HCT116 (cell line): ENCODE results near the gene TFDP1. TPM values are rescaled to one million over a fixed set of nuclear protein-coding genes. Genes with fewer than 3 reads are reported as not detected.

Source experiments
- ATAC-seq: fragments of 200-7000 bp; cut with Tn5 transposase; 2 replicates; pipeline ENCODE4 v1.9.1; 2020; ENCODE audit warnings: mild to moderate bottlenecking, moderate library complexity
- BruUV-seq: library from RNA; stranded (reverse); fragments of 400-500 nt; replicated peaks from 2 replicates; lab custom pipeline; 2021; lab: Mats Ljungman, UMichigan
- CTCF ChIA-PET: fragments of 300-600 bp; sonication (Branson Sonifier 250); formaldehyde crosslinking; loops from one replicate; lab custom pipeline; 2021; ENCODE audit warnings: antibody characterized with exemption; lab: Charles Lee
- POLR2A ChIA-PET: fragments of 300-600, 350-600 bp; sonication (Branson Sonifier 250); formaldehyde crosslinking; loops from one replicate; lab custom pipeline; 2021; ENCODE audit warnings: antibody characterized with exemption; lab: Charles Lee
- RAD21 ChIA-PET, 2 experiments: fragments of 300-600 bp; sonication (Branson Sonifier 250); formaldehyde crosslinking; loops; one replicate each; lab custom pipeline; 2023; ENCODE audit warnings: low total read pairs in 2 of 2; ENCODE audit not compliant: uncharacterized antibody in 2 of 2, unreplicated experiment in 2 of 2, low non-redundant PET in 1 of 2; lab: Charles Lee
- DNase-seq: peaks from one replicate; pipeline ENCODE4 v3.0.0-alpha.2; 2010; ENCODE audit warnings: low read depth, low spot score
- H2AFZ ChIP-seq: fragments of 200-600 bp; shearing (Covaris generic), sonication (generic); 2 replicates; pipeline ENCODE4 v1.6.1; 2017; ENCODE audit warnings: low read depth, mixed run types, mixed read lengths, antibody characterized with exemption, low read length; ENCODE audit not compliant: poor library complexity, severe bottlenecking
- H3K27ac ChIP-seq: 2 replicates; pipeline ENCODE4 v1.5.1; 2012; ENCODE audit warnings: low read depth, low read length
- H3K27me3 ChIP-seq: fragments of 200-600 bp; sonication (generic); 2 replicates; pipeline ENCODE4 v1.6.1; 2016; ENCODE audit warnings: mixed run types, low read length, mixed read lengths; ENCODE audit not compliant: insufficient read depth
- H3K36me3 ChIP-seq, 2 experiments: fragments of 200-500 bp in 1 of 2; fragments of 200-600 bp in 1 of 2; sonication (Bioruptor generic) in 1 of 2; sonication (generic) in 1 of 2; 2 replicates each; pipeline versions ENCODE4 v1.5.1 to v1.6.1; 2014 to 2016; ENCODE audit warnings: low read length in 2 of 2, inconsistent platforms in 1 of 2, mixed read lengths in 1 of 2, mixed run types in 1 of 2; ENCODE audit not compliant: insufficient read depth in 2 of 2, control insufficient read depth in 1 of 2
- H3K4me1 ChIP-seq, 2 experiments: fragments of 200-600 bp in 1 of 2; sonication (generic) in 1 of 2; 2 replicates each; pipeline versions ENCODE4 v1.5.1 to v1.6.1; 2012 to 2017; ENCODE audit warnings: low read length in 2 of 2, inconsistent platforms in 1 of 2, mild to moderate bottlenecking in 1 of 2, mixed read lengths in 1 of 2, mixed run types in 1 of 2, moderate library complexity in 1 of 2; ENCODE audit not compliant: insufficient read depth in 2 of 2, control insufficient read depth in 1 of 2
- H3K4me2 ChIP-seq: fragments of 200-600 bp; sonication (generic); 2 replicates; pipeline ENCODE4 v1.6.1; 2017; ENCODE audit warnings: mixed run types, low read length, mixed read lengths
- H3K4me3 ChIP-seq, 2 experiments: fragments of 200-600 bp in 1 of 2; sonication (generic) in 1 of 2; replicated peaks in 1 of 2; 2 replicates each; pipeline ENCODE4 v1.5.1; 2011 to 2016; ENCODE audit warnings: low read length in 2 of 2, control low read depth in 1 of 2, low read depth in 1 of 2, mild to moderate bottlenecking in 1 of 2, mixed read lengths in 1 of 2, mixed run types in 1 of 2
- H3K79me2 ChIP-seq: fragments of 200-600 bp; sonication (generic); 2 replicates; pipeline ENCODE4 v1.6.1; 2017; ENCODE audit warnings: mild to moderate bottlenecking, mixed run types, low read length, moderate library complexity, mixed read lengths; ENCODE audit not compliant: insufficient read depth
- H3K9ac ChIP-seq: fragments of 200-600 bp; sonication (generic); 2 replicates; pipeline ENCODE4 v1.6.1; 2016; ENCODE audit warnings: low read length, mixed read lengths
- H3K9me2 ChIP-seq: fragments of 200-600 bp; sonication (generic), shearing (Covaris generic); 2 replicates; pipeline ENCODE4 v1.6.1; 2017; ENCODE audit warnings: mixed run types, mild to moderate bottlenecking, moderate library complexity; ENCODE audit not compliant: insufficient read depth
- H3K9me3 ChIP-seq, 2 experiments: fragments of 200-500 bp in 1 of 2; fragments of 200-600 bp in 1 of 2; sonication (Bioruptor generic) in 1 of 2; sonication (generic) in 1 of 2; 2 replicates each; pipeline ENCODE4 v1.6.1; 2014 to 2017; ENCODE audit warnings: low read length in 2 of 2, mixed read lengths in 2 of 2, inconsistent platforms in 1 of 2, low read depth in 1 of 2, mild to moderate bottlenecking in 1 of 2, mixed run types in 1 of 2, moderate library complexity in 1 of 2; ENCODE audit not compliant: control insufficient read depth in 1 of 2, insufficient read depth in 1 of 2
- H4K20me1 ChIP-seq: fragments of 200-600 bp; sonication (generic), shearing (Covaris generic); 2 replicates; pipeline ENCODE4 v1.6.1; 2017; ENCODE audit warnings: mixed run types, mild to moderate bottlenecking, moderate library complexity; ENCODE audit not compliant: insufficient read depth
- CEBPB ChIP-seq: IDR thresholded peaks from 2 replicates; pipeline ENCODE4 v1.6.1; 2012; ENCODE audit warnings: low read depth
- EGR1 ChIP-seq: IDR thresholded peaks from 2 replicates; pipeline ENCODE4 v1.6.1; 2012; ENCODE audit warnings: low read depth
- EZH2 ChIP-seq: fragments of 200-600 bp; sonication (generic); IDR thresholded peaks from 2 replicates; pipeline ENCODE4 v1.6.1; 2017; ENCODE audit warnings: antibody characterized with exemption, mixed run types
- EZH2phosphoT487 ChIP-seq: fragments of 200-600 bp; IDR thresholded peaks from 2 replicates; pipeline ENCODE4 v1.6.1; 2018; ENCODE audit warnings: antibody characterized with exemption, borderline replicate concordance
- FOSL1 ChIP-seq: IDR thresholded peaks from 2 replicates; pipeline ENCODE4 v1.6.1; 2012; ENCODE audit warnings: low read depth
- POLR2AphosphoS5 ChIP-seq: IDR thresholded peaks from 2 replicates; pipeline ENCODE4 v1.6.1; 2011; ENCODE audit warnings: mild to moderate bottlenecking, low read depth, low read length, moderate library complexity
- RAD21 ChIP-seq: IDR thresholded peaks from 2 replicates; pipeline ENCODE4 v1.6.1; 2012; ENCODE audit warnings: low read depth, mild to moderate bottlenecking
- SRF ChIP-seq: IDR thresholded peaks from 2 replicates; pipeline ENCODE4 v1.6.1; 2012; ENCODE audit warnings: low read depth
- TCF7L2 ChIP-seq: IDR thresholded peaks from 2 replicates; pipeline ENCODE4 v1.7.0; 2011; ENCODE audit warnings: borderline replicate concordance, inconsistent platforms; ENCODE audit not compliant: insufficient read depth, insufficient read length; ENCODE audit errors: extremely low read depth
- YY1 ChIP-seq: IDR thresholded peaks from 2 replicates; pipeline ENCODE4 v1.6.1; 2011; ENCODE audit warnings: low read length, low read depth, moderate library complexity, mild to moderate bottlenecking; ENCODE audit not compliant: insufficient replicate concordance; ENCODE audit errors: extremely low read depth
- ZFX ChIP-seq: fragments of 450-650 bp; IDR thresholded peaks from 2 replicates; pipeline ENCODE4 v1.6.1; 2017
- ZNF274 ChIP-seq: fragments of 200-500 bp; sonication (Bioruptor generic); IDR thresholded peaks from 2 replicates; pipeline ENCODE4 v1.6.1; 2014; ENCODE audit warnings: mild to moderate bottlenecking, low read depth, low read length, inconsistent platforms
- intact Hi-C: fragments of 100-400 bp; cut with micrococcal nuclease; formaldehyde crosslinking; loops from 2 replicates; pipeline ENCODE4 v1.10.0; 2022
- total RNA-seq: library from RNA; stranded (reverse); gene quantifications from one replicate; pipeline ENCODE4 v1.2.1, GENCODE V29; 2021; ENCODE audit not compliant: unreplicated experiment
- TF ChIP-seq, protein P1 (sequence below): IDR thresholded peaks from 2 replicates; pipeline ENCODE4 v1.6.1; 2012; ENCODE audit warnings: low read depth
- TF ChIP-seq, protein P2 (sequence below): IDR thresholded peaks from 2 replicates; pipeline ENCODE4 v1.6.1; 2011; ENCODE audit warnings: mild to moderate bottlenecking, low read length, moderate library complexity; ENCODE audit not compliant: insufficient replicate concordance; ENCODE audit errors: extremely low read depth
- TF ChIP-seq, protein P3 (sequence below): IDR thresholded peaks from 2 replicates; pipeline ENCODE4 v1.6.1; 2012
- TF ChIP-seq, protein P4 (sequence below), 3 experiments: fragments of 200-600 bp in 1 of 3; sonication (generic) in 1 of 3; IDR thresholded peaks in 2 of 3; conservative IDR thresholded peaks in 1 of 3; 2 replicates each; pipeline ENCODE4 v1.5.1; 2012 to 2017; ENCODE audit warnings: low read depth in 2 of 3, low read length in 2 of 3, antibody characterized with exemption in 1 of 3, borderline replicate concordance in 1 of 3, control low read depth in 1 of 3, mild to moderate bottlenecking in 1 of 3, mixed read lengths in 1 of 3, mixed run types in 1 of 3, moderate library complexity in 1 of 3; ENCODE audit not compliant: insufficient read depth in 1 of 3
- TF ChIP-seq, protein P5 (sequence below): IDR thresholded peaks from 2 replicates; pipeline ENCODE4 v1.6.1; 2012

TFDP1 gene
- total RNA-seq, 1 experiment from 2014 or later, result 169 TPM

DNA sequence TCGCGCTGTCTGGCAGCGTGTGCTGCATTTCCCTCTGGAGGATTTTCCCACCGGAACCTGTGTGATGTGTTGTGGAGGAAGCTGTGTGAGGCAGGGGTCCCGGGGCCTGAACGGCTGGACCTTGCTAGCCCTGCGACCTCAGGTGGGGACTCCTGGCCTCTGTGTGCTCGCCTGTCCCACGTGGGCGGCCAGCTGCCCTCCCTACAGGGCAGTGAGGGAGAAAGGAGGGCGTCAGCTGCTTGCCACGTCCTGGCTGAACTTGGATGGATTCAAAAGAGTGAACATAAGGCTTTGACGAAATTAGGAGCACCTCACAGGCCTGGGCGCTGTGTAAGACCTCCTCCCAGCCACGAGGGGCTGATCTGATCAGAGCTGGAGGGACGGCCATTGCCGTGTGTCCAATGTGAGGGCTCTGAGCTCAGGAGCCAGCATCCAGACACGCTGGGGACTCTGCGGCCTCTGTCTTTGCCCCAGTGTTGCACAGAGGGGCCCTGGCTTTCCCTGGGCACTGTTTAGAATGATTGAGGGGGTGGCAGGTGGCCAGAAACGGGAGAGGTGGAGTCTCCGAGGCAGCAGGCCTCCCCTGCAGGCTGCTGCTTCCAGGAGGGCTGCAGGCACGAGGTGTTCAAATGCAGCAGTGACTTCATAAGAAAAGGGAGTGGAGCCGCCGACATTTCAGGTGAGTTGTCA is 13.0 kb downstream of the TFDP1 start:
- POLR2A ChIA-PET, result no interaction called here
- DNase-seq (no peak), ATAC-seq (no peak)
- RAD21 ChIA-PET, result no interaction called here
- H3K9me3 ChIP-seq, result no peaks in the 10 kb centered on the region
- H3K4me3 ChIP-seq, result no peak overlapping the region
- H2AFZ ChIP-seq, result no peak overlapping the region
- H3K4me1 ChIP-seq, result no peaks in the 10 kb centered on the region
- no peak overlapping the region for H3K4me2 ChIP-seq
- BruUV-seq, result no TSS peak
- no peaks in the 10 kb centered on the region for H3K9me2 ChIP-seq
- H3K27ac ChIP-seq, result no peak overlapping the region
- peaks cover 11 to 49% of the 10 kb centered on the region in 2 experiments; a peak in 3 of 4 replicates for H3K36me3 ChIP-seq
- CTCF ChIA-PET, result no interaction called here
- no peaks in the 10 kb centered on the region; the same call in 1 of the 2 replicates for H4K20me1 ChIP-seq
- peaks cover 94% of the 10 kb centered on the region for H3K79me2 ChIP-seq
- no peaks in the 10 kb centered on the region for H3K27me3 ChIP-seq
- intact Hi-C loops, result no loop called here
- TF ChIP-seq SRF, result no peak
- no peak for TF ChIP-seq ZNF274
- TF ChIP-seq RAD21, result no peak
- TF ChIP-seq CEBPB, result no peak
- TF ChIP-seq, protein P1, sequence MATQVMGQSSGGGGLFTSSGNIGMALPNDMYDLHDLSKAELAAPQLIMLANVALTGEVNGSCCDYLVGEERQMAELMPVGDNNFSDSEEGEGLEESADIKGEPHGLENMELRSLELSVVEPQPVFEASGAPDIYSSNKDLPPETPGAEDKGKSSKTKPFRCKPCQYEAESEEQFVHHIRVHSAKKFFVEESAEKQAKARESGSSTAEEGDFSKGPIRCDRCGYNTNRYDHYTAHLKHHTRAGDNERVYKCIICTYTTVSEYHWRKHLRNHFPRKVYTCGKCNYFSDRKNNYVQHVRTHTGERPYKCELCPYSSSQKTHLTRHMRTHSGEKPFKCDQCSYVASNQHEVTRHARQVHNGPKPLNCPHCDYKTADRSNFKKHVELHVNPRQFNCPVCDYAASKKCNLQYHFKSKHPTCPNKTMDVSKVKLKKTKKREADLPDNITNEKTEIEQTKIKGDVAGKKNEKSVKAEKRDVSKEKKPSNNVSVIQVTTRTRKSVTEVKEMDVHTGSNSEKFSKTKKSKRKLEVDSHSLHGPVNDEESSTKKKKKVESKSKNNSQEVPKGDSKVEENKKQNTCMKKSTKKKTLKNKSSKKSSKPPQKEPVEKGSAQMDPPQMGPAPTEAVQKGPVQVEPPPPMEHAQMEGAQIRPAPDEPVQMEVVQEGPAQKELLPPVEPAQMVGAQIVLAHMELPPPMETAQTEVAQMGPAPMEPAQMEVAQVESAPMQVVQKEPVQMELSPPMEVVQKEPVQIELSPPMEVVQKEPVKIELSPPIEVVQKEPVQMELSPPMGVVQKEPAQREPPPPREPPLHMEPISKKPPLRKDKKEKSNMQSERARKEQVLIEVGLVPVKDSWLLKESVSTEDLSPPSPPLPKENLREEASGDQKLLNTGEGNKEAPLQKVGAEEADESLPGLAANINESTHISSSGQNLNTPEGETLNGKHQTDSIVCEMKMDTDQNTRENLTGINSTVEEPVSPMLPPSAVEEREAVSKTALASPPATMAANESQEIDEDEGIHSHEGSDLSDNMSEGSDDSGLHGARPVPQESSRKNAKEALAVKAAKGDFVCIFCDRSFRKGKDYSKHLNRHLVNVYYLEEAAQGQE, result no peak
- no peak for TF ChIP-seq ZFX
- TF ChIP-seq TCF7L2, result no peak
- TF ChIP-seq FOSL1, result no peak
- TF ChIP-seq EGR1, result no peak
- no peak for TF ChIP-seq POLR2AphosphoS5
- TF ChIP-seq EZH2phosphoT487, result no peak
- TF ChIP-seq, protein P2, sequence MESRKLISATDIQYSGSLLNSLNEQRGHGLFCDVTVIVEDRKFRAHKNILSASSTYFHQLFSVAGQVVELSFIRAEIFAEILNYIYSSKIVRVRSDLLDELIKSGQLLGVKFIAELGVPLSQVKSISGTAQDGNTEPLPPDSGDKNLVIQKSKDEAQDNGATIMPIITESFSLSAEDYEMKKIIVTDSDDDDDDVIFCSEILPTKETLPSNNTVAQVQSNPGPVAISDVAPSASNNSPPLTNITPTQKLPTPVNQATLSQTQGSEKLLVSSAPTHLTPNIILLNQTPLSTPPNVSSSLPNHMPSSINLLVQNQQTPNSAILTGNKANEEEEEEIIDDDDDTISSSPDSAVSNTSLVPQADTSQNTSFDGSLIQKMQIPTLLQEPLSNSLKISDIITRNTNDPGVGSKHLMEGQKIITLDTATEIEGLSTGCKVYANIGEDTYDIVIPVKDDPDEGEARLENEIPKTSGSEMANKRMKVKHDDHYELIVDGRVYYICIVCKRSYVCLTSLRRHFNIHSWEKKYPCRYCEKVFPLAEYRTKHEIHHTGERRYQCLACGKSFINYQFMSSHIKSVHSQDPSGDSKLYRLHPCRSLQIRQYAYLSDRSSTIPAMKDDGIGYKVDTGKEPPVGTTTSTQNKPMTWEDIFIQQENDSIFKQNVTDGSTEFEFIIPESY, result no peak
- TF ChIP-seq, protein P3, sequence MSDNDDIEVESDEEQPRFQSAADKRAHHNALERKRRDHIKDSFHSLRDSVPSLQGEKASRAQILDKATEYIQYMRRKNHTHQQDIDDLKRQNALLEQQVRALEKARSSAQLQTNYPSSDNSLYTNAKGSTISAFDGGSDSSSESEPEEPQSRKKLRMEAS, result no peak
- no peak for TF ChIP-seq YY1
- no peak for TF ChIP-seq EZH2
- TF ChIP-seq, protein P4, sequence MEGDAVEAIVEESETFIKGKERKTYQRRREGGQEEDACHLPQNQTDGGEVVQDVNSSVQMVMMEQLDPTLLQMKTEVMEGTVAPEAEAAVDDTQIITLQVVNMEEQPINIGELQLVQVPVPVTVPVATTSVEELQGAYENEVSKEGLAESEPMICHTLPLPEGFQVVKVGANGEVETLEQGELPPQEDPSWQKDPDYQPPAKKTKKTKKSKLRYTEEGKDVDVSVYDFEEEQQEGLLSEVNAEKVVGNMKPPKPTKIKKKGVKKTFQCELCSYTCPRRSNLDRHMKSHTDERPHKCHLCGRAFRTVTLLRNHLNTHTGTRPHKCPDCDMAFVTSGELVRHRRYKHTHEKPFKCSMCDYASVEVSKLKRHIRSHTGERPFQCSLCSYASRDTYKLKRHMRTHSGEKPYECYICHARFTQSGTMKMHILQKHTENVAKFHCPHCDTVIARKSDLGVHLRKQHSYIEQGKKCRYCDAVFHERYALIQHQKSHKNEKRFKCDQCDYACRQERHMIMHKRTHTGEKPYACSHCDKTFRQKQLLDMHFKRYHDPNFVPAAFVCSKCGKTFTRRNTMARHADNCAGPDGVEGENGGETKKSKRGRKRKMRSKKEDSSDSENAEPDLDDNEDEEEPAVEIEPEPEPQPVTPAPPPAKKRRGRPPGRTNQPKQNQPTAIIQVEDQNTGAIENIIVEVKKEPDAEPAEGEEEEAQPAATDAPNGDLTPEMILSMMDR (IDR thresholded peaks at IDR 0.05 in 2 of 3, conservative IDR thresholded peaks at IDR 0.05 in 1 of 3; ENCODE audit: borderline replicate concordance in 1 of 3, insufficient read depth in 1 of 3, low read depth in 2 of 3, low read length in 2 of 3), result no peak
- TF ChIP-seq, protein P5, sequence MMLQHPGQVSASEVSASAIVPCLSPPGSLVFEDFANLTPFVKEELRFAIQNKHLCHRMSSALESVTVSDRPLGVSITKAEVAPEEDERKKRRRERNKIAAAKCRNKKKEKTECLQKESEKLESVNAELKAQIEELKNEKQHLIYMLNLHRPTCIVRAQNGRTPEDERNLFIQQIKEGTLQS, result no peak
- TF ChIP-seq, all 23 proteins: peak for 0
- H3K9ac ChIP-seq, result no peak overlapping the region
